Activated T-cell treated with anti-CD3 and anti-CD28 coated beads, Interleukin-2, amount 50 U/mL, for 48 hours (primary cell): ENCODE results near the gene PDXDC1.
A peak's percentile ranks its signal among the peaks of the same experiment; 100 is the strongest.
"Not testable (repeated sequence)": the region's sequence is repeated elsewhere in the genome, so short reads cannot be mapped to it uniquely, and the experiment has no call there.

ENCODE experiments used
- DNase-seq, 2 experiments: peaks; one replicate each; pipeline ENCODE4 v3.0.0-alpha.2; 2020

Gene PDXDC1

GRCh38 chr16:14973785-14974322 is 972 bp upstream of the PDXDC1 start:
- not testable (repeated sequence) for DNase-seq

DNA sequence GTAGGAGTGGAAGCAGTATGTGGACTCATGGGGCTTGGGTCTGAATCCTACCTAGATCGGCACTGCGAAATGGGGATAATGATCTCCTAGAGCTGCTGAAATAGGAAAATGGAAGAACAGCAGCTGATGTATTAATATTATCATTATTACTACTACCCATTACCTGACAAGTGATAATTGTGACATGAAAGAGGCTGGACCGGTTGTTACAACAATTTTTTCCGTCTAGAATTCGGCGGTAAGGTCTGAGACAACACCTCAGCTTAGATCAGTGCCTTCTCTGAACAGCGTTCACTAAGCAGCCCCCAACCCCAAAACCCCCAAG is 533 bp upstream of the PDXDC1 start:
- DNase-seq = not testable (repeated sequence)

- peak; percentile 75 to 80 for DNase-seq
Measured at GRCh38 chr16:14975418-14976194, 780 bp downstream of the PDXDC1 start.

- DNase-seq = not testable (repeated sequence)
Measured at GRCh38 chr16:14976971-14977736, 2.3 kb downstream of the PDXDC1 start.

- DNase-seq = not testable (repeated sequence)
Measured at GRCh38 chr16:14978281-14978680, 3.5 kb downstream of the PDXDC1 start.

- DNase-seq = not testable (repeated sequence)
Measured at GRCh38 chr16:14978908-14979307, 4.1 kb downstream of the PDXDC1 start.

- not testable (repeated sequence) for DNase-seq
Measured at GRCh38 chr16:14981234-14981633, 6.4 kb downstream of the PDXDC1 start.

DNA sequence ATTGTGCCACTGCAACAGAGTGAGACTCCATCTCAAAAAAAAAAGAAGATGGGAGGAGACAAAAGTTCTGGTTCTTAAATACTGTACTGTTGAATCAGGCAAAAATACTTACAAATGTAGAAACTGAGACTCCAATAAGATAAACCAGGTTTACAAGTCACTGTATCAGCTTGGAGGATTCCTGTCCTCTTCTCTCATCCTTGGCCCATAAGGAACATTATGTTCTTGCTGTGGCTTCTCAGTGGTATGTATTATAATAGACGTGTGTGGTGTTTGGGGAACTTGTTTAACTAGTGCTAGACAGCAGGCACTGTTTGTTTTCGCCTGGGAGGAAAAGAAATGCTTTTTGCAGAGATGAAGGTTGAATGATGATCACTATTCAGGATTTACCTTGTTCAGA is 7.7 kb downstream of the PDXDC1 start:
- not testable (repeated sequence) for DNase-seq

DNA sequence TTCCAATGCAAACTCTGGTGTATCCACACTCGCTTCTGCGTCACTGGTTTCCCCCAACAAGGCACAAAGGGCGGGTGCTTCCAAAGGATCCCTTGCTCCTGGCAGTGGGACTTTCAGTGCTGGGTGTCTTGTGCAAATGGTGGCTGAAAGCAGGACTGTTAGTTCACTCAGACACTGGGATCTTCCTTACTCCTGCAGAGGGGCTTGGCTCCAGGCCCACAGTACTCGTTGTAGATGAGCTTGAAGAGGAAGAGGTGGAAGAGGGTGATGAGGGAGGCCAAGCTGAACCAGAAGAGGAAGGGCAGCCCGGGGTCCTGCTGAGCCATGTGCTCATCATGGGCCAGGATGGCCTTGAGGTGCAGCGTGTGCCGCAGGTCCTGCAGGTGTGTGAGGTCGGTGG is 13.3 kb downstream of the PDXDC1 start:
- DNase-seq = not testable (repeated sequence)

GRCh38 chr16:14988661-14989191 is 13.9 kb downstream of the PDXDC1 start:
- not testable (repeated sequence) for DNase-seq

DNA sequence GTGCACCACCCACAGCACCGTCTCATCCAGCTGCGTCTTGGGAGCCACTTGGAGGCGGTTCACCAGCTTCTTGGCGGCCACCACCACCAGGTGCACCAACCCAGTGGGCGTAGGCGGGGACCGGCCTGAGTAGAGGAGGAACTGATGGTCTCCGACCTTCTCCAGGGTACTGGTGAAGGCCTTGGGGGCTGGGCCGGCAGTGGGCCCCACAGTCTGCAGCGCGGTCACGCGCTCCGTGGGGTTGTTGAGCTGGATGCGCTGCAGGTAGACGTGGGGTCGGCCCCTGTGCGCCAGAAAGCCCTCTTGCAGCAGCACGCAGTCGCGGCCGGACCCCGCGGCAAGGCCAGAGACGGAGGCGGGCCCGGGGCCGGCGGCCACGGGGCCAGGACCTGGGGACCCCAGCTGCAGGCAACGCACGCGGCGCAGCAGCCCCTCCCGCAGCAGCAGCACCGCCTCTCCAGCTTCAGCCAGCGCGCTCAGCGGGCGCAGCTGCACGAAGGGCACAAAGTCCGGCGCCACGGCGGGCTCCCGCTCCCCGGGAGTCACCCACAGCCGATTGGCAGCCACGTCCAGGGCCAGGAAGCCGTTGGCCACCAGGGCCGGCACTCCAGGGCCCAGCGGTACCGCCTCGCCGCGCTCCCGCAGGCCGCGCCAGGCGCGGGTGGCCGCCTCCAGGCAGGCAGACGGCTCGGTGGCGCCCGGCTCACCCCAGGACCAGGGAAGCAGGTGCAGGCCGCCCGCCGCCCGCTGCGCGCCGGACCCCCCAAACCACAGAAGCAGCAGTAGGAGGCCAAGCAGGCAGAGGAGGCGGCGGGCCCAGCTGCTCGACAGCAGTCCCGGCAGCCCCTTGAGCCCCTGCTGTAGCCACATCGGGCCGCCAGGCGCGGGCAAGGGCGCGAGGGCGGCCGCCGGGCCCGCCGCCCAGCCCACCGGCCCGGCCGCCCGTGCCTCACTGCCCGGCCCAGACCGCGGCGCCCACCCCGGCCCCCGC is 14.8 kb downstream of the PDXDC1 start:
- not testable (repeated sequence) for DNase-seq

DNA sequence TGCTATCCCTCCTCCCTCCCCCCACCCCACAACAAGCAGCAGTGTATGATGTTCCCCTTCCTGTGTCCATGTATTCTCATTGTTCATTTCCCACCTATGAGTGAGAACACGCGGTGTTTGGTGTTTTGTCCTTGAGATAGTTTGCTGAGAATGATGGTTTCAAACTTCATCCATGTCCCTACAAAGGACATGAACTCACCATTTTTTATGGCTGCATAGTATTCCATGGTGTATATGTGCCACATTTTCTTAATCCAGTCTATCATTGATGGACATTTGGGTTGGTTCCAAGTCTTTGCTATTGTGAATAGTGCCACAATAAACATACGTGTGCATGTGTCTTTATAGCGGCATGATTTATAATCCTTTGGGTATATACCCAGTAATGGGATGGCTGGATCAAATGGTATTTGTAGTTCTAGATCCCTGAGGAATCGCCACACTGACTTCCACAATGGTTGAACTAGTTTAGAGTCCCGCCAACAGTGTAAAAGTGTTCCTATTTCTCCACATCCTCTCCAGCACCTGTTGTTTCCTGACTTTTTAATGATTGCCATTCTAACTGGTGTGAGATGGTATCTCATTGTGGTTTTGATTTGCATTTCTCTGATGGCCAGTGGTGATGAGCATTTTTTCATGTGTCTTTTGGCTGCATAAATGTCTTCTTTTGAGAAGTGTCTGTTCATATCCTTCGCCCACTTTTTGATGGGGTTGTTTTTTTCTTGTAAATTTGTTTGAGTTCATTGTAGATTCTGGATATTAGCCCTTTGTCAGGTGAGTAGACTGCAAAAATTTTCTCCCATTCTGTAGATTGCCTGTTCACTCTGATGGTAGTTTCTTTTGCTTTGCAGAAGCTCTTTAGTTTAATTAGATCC is 18.7 kb downstream of the PDXDC1 start:
- DNase-seq = not testable (repeated sequence)

DNA sequence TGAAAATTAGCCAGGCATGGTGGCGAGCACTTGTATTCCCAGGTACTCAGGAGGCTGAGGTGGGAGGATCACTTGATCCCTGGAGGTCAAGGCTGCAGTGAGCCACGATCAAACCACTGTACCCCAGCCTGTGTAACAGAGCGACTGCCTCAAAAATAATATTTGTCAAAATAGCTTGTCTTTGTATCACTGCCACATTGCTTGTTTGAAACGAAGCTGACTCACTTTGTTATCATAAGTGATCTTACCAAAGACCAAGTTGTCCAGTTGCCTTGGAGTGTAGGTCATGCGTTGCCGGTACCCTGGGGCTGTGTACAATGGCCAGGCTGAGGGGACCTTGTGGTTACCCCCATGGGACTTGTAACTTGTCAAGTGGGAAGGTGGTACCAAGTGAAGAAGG is 21.9 kb downstream of the PDXDC1 start:
- not testable (repeated sequence) for DNase-seq

GRCh38 chr16:14998300-14998699 is 23.5 kb downstream of the PDXDC1 start:
- DNase-seq = not testable (repeated sequence)

DNA sequence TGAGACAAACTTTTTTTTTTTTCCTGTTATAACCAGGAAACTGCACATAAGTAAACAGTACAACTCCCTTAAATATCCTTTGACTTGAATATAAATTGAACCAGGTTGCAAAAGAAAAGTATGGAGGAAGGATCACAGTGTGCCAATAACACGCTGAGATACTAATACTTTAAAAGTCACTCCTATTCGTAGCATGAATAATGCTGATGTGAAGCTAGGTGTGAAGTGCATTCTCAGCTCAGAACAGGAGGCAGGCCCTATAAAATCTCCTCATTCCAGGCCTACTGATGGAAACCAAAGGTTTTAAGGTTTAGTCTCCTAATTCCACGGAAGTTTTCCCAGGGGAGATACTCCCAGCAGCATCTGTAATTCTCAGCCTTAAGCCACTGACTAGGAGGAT is 25.0 kb downstream of the PDXDC1 start:
- not testable (repeated sequence) for DNase-seq

GRCh38 chr16:15002448-15002847 is 27.6 kb downstream of the PDXDC1 start:
- DNase-seq = not testable (repeated sequence)

DNA sequence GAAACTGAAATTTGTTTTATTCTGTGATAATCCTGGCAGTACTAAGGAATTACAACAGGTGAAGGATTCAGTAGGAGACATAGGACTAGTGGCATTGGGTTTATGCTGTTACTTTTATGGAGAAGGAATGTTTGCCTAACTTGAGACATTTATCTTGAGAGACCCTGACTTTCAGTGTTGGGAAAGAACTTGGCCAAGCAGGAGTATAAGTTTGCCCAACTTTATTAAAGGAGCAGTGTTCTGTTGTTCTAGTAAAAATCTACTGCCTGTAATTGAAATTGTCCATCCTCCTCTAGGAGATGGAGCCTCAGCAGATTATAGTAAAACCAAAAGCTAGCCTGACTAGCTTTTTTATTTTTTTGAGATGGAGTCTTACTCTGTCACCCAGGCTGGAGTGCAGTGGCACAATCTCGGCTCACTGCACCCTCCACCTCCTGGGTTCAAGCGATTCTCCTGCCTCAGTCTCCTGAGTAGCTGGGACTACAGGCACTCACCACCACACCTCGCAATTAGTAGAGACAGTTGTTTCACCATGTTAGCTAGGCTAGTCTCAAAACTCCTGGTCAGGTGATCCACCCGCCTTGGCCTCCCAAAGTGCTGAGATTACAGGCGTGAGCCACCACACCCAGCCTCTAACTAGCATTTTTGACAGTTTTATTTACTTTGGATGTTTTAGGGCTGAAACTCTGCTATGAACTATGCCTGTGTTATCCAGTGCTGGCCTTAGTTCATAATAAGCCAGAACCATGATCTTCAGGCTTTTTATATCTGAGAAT is 30.7 kb downstream of the PDXDC1 start:
- not testable (repeated sequence) for DNase-seq

- not testable (repeated sequence) for DNase-seq
Measured at GRCh38 chr16:15008647-15009046, 33.8 kb downstream of the PDXDC1 start.

DNA sequence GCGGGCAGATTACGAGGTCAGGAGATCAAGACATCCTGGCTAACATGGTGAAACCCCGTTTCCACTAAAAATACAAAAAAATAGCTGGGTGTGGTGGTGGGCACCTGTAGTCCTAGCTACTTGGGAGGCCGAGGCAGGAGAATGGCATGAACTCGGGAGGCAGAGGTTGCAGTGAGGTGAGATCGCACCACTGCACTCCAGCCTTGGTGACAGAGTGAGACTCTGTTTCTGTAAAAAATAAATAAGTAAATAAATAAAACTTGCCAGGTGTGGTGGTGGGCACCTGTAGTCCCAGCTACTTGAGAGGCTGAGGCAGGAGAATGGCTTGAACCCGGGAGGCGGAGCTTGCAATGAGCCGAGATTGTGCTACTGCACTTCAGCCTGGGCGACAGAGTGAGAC is 38.1 kb downstream of the PDXDC1 start:
- not testable (repeated sequence) for DNase-seq

DNA sequence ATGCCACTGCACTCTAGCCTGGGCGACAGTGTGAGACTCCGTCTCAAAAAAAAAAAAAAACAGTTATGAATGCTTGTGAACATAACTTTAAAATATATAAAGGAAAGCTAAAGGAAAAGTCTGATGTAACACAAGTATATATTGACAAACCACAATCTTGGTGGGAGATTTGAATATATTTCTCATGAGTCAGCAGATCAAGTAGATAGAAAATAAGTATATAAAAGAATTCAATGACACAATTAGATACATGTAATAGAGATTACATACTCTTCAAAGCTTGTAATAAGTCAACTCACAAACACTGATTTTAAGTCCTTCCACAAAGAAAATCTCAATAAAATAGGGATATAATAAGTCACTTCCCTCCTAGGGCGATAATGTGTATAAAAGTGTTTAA is 40.8 kb downstream of the PDXDC1 start:
- not testable (repeated sequence) for DNase-seq
